Adipose tissue (tissue), 3 donors: ENCODE data around the gene TRIM9. TPM values are rescaled to one million over a fixed set of nuclear protein-coding genes. Genes with fewer than 3 reads are reported as not detected.

ENCODE experiments used
- H3K27ac ChIP-seq: one replicate; pipeline ENCODE4 v1.5.1; 2013; ENCODE audit warnings: low read depth, low read length
- WGBS, 3 donors: extraction: QIAGEN DNeasy Blood & Tissue Kit; methylation state at CpG; one replicate each; pipeline ENCODE4 v1.1.7; 2013; 5-methylcytosine and 5-hydroxymethylcytosine counted together
- polyA plus RNA-seq, 3 donors: library from polyadenylated mRNA; stranded (reverse); fragments of 200-250 nt; gene quantifications; one replicate each; pipeline ENCODE4 v1.2.3, GENCODE V29; 2013
- donor health status: healthy with polysubstance abuse.
- donor health status: Bipolar disorder and iron deficiency.
- donor health status: healthy.

TRIM9 gene
- polyA plus RNA-seq, 3 donors = 0.30 to 1.0 (median 0.41) TPM

DNA sequence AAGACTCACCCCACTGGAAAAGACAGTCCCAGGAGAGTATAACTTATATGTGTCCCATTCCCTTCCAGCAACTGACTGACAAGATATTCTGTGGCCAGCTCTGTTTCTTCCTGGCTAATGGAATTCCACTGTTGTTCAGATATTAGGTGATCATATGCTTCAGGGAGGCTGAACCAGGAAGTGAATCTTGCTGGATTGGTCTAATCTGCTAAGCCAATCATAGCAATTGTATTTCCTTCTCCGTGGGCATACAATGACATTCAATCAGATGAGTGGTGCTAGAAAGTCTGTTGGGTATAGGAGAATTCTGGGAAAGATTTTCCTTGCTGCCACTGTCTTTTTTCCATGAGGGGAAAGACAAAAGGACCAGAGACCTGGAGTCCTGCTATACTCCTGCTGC lies 162.7 kb downstream of the TRIM9 start:
- H3K27ac ChIP-seq = no peak overlapping the region
- WGBS, 3 donors = 41 to 56% (median 54%) methylated on average over 1 of the region's 1 CpG

DNA sequence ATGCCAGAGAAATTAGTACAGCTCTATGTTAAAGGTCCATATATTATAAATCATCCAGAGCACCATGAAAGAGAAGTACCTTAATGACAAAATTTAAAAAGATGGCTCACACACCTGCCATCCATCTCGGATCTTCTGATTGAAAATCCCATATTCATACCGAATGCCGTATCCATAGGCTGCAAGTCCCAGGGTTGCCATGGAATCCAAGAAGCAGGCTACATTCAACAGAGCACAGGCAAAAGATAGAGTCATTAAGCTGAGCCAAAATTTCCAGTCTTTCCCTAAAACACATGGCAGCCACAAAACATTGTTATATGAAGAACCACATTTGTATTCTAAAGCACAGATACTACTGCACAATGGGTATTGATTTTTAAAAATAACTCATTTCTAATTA lies 163.3 kb downstream of the TRIM9 start:
- H3K27ac ChIP-seq = no peak overlapping the region
- 93 to 100% (median 99%) methylated on average over 3 of the region's 3 CpGs for WGBS, 3 donors

DNA sequence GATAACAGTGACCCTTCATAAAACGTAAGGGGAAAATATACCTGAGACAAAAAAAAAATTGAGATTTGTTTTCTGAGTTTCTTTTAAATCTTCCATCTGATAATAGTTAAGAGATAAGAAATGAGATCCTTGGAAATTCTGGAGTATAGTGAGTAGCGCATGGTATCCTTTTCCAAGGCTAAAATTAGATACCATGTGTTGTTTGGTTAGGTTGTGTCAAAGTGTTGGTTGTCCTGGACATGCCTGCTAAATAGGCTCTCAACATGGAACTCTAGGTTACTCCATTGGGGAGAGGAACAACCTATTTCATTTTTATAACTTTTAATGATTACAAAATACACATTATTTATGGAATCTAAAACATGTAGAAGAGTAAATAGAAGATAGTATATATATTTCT lies 165.4 kb downstream of the TRIM9 start:
- WGBS, 3 donors = 66 to 97% (median 89%) methylated on average over 2 of the region's 2 CpGs
- no peak overlapping the region for H3K27ac ChIP-seq

DNA sequence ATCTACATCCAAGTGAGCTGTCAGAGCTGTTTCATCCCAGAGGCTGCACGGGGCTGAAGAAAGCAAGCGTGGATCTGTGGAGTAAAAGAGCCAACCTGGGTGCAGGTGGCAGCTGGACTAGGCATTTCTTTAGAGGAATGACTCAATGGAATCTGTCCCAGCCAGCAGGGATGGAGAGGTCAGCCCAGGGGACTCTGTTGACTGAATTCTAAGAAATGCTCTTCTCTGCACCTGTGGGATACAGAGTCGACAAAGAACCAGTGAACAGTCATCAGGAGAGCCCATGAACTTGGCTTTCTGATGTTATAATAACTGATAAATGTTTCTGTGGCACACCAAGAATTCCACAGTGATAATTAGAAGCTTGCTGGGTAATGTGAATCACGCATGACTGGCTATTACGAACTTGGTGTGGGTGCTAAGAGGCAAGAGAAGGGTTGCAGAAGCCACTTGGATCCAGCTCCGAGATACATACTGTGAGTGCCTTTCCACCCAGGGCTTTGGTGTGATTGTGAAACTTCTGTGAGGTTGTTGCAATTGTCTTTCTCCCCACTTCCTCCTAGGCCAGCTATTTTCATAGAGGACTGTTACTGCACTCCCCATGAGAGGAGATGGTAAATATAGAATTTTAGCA lies 166.8 kb downstream of the TRIM9 start:
- 65 to 88% (median 67%) methylated on average over 6 of the region's 6 CpGs for WGBS, 3 donors
- H3K27ac ChIP-seq = peak overlapping the region; percentile 62

DNA sequence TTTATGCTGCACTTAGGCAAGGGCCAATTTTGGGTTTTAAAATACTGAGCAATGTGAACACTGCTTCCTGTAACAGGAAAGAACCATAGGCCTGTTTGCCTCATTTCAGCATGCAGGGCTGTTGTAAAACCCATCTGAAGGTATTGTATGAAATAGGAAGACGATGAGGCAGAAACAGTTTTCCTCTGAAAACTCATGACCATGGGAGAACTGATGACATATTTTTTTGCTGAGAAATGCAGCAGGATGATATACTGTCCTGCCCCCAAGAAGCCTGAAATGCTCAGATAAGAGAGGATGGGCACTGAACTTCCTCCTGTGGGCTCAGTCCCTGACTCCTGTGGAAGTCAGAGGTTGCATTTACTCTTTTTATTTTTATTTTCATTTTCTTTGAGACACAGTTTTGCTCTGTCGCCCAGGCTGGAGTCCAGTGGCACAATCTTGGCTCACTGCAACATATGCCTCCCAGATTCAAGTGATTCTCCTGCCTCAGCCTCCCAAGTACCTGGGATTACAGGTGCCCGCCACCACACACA lies 168.0 kb downstream of the TRIM9 start:
- H3K27ac ChIP-seq = no peak overlapping the region
- 49 to 86% (median 68%) methylated on average over 3 of the region's 3 CpGs for WGBS, 3 donors

Other genes with a start within 250 kb of the TRIM9 start
- under 1 TPM in 1 of 3 donors, not detected in 2; 0.16 TPM for gene ABHD12B, start 223.1 kb downstream of the TRIM9 start, polyA plus RNA-seq
- gene PYGL, start 150.6 kb downstream of the TRIM9 start, polyA plus RNA-seq = 100 to 1,000 TPM in 1 of 3 donors, 10 to 100 TPM in 2; 17.7 to 147 (median 95.5) TPM
- gene TMX1, start 145.1 kb upstream of the TRIM9 start, polyA plus RNA-seq = 10 to 100 TPM in 1 of 3 donors, 1 to 10 TPM in 2; 9.0 to 14.7 (median 9.5) TPM